Right renal pelvis (tissue), 4 donors: ENCODE measurements around the gene RARA. TPM values are rescaled to one million over a fixed set of nuclear protein-coding genes. Genes with fewer than 3 reads are reported as not detected.
A peak's percentile ranks its signal among the peaks of the same experiment; 100 is the strongest.
"Not testable (repeated sequence)": the region's sequence is repeated elsewhere in the genome, so short reads cannot be mapped to it uniquely, and the experiment has no call there.

Source experiments
- DNase-seq, 4 donors: peaks; one replicate each; pipeline ENCODE4 v3.0.0-alpha.2; 2013; ENCODE audit warnings: low read depth in 4 of 4, low spot score in 3 of 4, missing footprints in 1 of 4
- polyA plus RNA-seq, 4 donors: library from polyadenylated mRNA; unstranded; fragments of 120-200 nt; gene quantifications; one replicate each; pipeline ENCODE4 v1.2.1, GENCODE V29; 2013; ENCODE audit not compliant: insufficient read length in 4 of 4

The RARA gene
- polyA plus RNA-seq, 4 donors = 36.1 to 39.1 (median 38.5) TPM

DNA sequence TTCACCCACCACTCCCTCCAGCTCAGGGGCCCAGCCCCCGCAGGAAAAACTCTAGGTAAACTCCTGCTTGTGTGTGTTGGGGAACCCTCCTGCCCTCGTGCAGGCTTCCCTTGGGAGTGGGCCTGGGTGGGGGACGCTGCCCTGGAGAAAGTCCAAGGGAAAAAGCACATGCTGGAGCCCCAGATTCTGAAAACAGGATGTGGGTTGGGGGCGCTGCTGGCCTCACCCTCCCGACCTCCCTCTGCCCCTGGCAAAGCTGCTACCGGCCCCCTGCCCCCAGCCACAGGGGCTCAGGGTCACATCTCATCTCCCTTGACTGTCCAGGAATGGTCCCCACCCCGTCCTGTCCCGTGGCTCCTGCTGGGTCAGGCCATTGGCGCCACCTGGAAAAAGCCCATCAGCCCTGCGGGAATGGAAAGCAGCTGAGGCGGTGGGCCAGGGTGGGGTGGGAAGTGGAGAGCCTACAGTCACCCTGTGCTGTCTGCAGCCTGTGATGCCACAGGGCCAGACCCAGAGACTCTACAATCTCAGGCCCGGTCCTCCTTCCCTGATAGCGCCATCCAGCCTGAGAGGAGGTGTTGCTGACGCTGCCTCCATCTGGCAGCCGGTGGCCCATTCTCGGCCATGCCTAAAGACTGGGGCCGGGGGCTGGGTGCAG lies 58.0 kb downstream of the RARA start:
- DNase-seq = no peak

DNA sequence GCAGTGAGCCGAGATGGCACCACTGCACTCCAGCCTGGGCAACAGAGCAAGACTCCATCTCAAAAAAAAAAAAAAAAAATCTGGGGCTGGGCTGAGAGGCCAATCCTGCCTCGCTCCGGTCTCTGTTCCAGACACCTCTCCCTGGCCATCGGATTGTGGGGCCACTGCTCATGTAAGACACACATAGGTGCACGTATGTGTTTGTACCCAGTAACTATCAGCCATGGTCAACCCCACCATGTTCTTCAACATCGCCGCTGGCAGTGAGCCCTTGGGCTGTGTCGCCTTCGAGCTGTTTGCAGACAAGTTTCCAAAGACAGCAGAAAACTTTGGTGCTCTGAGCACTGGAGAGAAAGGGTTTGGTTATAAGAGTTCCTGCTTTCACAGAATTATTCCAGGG lies 58.7 kb downstream of the RARA start:
- DNase-seq = not testable (repeated sequence)

DNA sequence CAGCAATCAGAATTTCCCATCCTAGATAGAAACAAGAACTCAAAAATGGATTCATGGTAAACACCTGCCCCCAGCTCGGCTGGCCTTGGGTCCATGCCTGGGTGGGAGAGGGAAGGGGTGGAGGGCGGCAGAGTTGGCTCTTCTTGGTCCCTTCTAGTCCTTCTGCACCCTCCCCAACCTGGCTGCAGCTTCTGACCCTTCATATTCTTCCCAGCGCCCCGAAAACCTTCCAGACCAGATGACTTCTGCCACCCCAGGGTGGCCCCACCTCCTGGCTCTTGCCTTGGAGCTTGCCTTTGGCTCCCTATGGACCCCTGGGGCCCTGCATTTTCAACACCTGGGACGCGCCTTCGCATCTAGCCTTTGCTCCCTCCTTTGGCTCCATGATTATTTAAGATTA lies 60.9 kb downstream of the RARA start:
- no peak for DNase-seq

DNA sequence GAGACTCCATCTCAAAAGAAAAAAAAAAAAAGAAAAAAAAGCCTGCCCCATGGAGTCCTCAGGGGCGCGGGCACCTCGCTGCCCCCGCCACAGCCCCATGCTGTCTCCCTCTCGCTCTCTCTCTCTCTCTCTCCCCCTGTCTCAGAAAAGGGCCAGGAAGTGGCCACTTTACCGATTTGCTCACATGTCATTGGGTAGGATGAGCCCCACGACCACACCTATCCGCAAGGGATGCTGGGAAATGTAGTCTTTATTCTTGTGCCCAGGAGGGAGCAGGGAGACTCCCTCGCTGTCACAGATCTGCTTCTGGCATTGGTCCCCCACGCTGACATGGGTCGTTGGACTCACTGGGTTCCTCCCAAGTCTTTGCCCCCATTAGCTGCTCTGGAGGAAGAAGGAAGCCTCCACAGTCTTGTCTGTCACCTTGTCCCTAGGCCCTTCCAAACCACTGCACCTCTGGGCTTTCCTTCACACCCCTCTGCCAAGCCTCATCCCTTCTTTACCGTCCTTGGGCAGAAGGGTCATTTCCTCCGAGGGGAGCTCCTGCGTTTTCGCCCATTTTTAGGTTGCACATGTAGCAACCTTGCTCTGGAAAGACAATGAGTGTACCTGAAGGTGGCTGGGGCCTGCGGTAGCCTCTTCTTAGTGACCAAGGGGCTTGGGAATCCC lies 62.4 kb downstream of the RARA start:
- no peak for DNase-seq

DNA sequence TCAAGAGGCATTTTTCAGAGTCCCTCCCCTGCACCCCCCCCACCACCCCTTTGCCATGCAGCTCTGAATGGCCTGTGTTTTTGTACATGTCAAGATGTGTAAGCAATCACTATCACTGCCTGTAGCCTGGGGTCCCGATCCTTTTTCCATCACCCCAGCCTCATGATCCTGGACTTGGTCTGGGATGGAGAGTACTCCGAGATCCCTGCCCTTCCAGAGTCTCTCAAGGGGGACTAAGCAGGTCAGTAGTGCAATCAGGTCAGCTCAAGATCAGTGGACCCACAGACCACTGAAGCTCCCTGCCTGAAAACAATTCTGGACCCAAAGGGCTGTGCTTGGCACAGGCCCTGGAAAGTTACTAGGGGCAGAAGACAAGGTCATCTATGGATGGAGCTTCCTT lies 63.1 kb downstream of the RARA start:
- DNase-seq = no peak

DNA sequence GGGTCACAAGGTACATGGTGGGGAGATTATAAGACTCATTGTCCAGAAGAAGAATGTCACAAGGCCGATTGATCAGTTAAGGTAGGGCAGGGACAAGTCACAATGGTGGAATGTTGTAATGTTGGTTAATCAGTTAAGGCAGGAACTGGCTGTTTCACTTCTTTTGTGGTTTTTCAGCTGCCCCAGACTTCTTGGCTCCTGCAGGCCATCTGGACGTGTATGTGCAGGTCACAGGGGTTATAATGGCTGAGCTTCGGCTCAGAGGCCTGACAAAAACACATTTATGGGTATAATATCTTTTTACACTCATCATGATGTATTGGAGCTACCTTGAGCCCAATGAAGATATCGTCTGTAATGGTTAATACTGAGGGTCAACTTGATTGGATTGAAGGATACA lies 63.7 kb downstream of the RARA start:
- DNase-seq = not testable (repeated sequence)

DNA sequence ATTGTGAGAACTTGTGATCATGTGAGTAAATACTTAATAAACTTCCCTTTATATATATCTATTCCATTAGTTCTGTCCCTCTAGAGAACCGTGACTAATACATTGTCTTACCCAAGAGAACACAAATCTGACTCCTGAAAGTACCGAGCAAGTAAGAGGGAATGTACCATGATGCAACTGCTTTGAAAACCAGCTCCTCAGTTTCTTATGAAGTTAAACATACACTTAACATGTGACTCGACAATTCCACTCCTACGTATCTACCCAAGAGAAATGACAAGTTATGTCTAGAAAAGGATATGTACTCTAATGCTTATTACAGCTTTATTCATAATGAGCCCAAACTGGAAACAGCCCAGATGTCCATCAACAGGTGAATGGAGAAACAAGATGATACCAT lies 64.3 kb downstream of the RARA start:
- no peak for DNase-seq

DNA sequence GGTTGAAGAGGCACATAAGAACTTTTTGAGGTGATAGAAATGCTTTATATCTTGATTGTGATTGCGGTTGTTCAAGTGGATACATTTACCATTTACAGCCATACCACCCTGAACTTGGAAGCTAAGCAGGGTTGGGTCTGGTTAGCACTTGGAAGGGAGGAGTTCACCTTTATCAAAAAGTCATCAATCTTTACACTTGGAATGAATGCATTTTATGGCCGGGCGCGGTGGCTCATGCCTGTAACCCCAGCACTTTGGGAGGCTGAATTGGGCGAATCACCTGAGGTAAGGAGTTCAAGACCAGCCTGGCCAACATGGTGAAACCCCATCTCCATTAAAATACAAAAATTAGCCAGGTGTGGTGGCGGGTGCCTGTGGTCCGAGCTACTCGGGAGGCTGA lies 65.0 kb downstream of the RARA start:
- DNase-seq = no peak

DNA sequence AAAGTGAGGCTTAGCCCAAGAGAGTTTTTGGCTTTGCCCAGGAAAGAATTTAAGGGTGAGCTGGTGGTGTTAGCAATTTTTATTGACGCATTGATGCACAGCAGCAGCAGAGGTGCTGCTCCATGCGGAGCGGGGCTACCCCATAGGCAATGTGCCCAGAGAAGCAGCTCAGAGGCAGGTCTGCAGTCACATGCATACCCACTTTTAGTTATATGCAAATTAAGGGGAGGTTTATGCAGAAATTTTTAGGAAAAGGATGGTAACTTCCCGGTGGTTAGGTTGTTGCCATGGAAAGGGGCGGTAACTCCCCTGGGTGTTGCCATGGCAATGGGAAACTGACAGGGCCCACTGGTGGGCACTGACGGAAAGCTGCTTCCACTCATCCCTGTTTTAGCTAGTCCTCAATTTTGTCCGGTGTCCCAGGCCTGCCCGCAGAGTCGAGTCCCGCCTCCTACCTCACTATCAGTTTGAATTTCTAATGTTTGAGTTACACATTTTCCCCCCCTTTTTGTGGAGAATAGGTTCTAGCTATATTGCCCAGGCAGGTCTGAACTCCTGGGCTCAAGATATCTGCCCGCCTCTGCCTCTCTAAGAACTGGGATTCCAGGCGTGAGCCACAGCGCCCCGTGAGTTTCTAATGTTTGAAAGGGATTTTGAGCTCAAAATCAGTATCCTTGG lies 66.0 kb downstream of the RARA start:
- no peak for DNase-seq

DNA sequence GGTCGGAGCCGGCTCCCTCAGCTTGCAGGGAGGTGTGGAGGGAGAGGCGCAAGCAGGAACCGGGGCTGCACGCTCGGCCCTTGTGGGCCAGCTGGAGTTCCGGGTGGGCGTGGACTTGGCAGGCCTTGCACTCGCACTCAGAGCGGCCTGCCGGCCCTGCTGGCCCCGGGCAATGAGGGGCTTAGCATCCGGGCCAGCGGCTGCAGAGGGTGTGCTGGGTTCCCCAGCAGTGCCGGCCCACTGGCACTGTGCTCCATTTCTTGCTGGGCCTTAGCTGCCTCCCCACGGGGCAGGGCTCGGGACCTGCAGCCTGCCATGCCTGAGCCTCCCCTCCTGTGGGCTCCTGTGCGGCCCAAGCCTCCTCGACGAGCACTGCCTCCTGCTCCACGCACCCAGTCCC lies 66.8 kb downstream of the RARA start:
- not testable (repeated sequence) for DNase-seq

DNA sequence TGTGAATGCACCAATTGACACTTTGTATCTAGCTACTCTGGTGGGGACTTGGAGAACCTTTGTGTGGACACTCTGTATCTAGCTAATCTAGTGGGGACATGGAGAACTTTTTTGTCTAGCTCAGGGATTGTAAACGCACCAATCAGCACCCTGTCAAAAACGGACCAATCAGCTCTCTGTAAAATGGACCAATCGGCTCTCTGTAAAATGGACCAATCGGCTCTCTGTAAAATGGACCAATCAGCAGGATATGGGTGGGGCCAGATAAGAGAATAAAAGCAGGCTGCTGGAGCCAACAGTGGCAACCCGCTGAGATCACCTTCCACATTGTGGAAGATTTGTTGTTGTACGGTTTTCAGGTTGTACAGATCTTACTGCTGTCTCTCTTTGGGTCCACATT lies 67.6 kb downstream of the RARA start:
- DNase-seq = not testable (repeated sequence)

DNA sequence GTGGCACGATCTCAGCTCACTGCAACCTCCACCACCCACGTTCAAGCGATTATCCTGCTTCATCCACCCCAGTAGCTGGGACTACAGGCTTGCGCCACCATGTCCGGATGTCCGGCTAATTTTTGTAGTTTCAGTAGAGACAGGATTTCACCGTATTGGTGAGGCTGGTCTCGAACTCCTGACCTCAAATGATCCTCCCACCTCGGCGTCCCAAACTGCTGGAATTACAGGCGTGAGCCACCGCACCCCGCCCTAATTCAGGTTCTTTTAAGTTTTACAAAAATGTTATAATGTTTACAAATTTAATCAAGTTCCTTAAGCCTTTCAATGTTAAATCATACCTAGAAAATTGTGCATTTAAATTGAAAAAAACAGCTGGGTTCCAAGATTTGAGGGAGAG lies 68.9 kb downstream of the RARA start:
- no peak for DNase-seq

DNA sequence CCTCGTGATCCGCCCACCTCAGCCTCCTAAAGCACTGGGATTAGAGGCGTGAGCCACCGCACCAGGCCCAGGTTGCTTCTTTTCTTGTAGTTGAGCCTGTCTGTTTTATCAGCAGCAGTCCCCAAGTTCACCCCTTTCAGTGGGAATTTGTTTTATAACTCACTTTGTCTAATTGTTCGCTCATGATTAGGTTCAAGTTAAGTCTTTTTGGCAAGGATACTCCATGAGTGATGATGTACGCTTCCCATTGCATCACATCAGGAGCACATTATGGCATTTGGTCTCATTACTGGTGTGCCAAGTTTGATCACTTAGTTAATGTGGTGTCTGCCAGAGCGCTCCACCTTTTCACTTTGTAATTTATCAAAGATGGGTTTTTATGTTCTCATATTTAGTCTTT lies 70.0 kb downstream of the RARA start:
- no peak for DNase-seq

DNA sequence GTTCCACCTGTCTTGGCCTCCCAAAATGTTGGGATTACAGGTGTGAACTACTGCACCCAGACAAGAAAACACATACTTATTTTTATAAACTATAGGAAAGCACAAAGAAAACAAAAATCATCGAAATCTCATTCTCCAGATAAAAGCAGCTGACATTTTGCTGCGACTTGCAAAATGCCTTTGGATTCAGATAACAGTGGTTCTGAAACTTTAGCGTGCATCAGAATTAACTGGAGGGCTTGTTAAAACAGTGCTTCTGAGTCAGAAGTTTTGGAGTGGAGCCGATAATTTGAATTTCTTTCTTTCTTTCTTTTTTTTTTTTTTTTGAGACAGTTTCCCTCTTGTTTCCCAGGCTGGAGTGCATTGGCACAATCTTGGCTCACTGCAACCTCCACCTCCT lies 73.3 kb downstream of the RARA start:
- DNase-seq = no peak

DNA sequence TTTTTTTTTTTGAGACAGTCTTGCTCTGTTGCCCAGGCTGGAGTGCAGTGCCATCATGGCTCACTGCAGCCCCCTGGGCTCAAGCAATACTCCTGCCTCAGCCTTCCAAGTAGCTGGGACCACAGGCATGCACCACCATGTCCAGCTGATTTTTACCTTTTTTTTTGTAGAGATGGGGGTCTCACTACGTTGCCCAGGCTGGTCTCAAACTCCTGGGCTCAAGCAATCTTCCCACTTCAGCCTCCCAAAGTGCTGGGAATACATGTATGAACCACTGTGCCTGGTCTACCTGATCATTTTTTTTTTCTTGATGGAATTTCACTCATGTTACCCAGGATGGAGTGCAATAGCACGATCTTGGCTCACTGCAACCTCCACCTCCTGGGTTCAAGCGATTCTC lies 77.6 kb downstream of the RARA start:
- DNase-seq = not testable (repeated sequence)

DNA sequence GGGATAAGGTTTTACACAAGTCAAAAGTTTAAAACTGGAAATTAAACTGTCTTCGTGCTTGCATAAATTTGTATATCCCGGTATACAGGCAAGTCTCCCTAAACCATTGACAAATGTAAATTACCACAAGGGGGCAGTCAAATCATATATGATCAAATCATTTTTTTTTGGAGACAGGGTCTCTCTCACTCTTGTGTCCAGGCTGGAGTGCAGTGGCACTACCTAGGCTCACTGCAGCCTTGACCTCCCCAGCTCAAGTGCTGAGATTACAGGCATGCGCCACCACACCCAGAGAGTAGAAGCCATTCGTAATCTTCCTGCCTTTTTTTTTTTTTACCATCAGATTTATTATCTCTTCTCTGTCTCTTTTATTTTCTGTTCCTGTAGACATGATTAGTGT lies 90.2 kb downstream of the RARA start:
- peak in 3 of 4 donors; percentile 30 to 43 (median 34) for DNase-seq

DNA sequence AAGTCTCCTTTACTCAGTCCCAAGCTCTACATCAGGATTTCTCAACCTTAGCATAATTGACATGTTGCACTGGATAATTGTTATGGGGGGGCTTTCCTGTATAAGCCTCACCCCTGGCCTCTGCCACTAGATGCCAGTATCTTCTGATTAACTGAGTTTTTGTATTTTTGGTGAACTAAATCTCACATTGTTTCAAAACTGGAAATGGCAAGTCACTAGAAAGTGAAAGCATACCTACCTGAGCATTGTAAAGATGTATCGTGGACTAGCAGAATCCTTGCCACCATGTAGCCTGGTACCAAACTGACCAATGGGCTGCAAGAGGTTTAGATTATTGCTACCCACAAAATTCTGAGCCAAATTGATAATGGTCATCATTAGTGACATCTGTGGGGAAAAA lies 93.7 kb downstream of the RARA start:
- no peak for DNase-seq

DNA sequence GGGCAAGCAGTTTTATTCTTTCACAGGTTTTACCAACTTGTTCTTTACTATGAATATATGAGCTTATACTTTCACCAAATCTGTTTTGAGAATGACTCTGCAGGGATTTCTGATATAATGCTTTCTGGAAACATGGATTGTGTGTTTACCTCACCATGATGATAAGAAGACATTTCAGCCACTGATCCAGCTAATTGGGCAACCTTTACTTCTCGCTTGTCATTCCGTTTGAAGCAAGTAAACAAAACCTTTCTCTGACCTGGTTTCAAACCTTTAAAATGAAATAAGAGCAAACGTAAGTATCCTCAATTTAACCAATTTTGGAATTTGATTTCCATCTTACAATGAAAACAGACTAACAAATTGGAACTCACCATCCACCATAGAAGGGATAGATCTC lies 95.0 kb downstream of the RARA start:
- no peak for DNase-seq
